AG09319 (cell line): ENCODE results near the gene NOS3.

Experiments used
- DNase-seq: peaks from one replicate; pipeline ENCODE4 v3.0.0-alpha.2; 2010; ENCODE audit warnings: low read depth; ENCODE audit errors: extremely low read depth
- TF ChIP-seq, protein P1 (sequence below): IDR thresholded peaks from 2 replicates; pipeline ENCODE4 v1.5.1; 2011; ENCODE audit warnings: low read depth, mild to moderate bottlenecking, inconsistent platforms, low read length, moderate library complexity

NOS3 gene

DNA sequence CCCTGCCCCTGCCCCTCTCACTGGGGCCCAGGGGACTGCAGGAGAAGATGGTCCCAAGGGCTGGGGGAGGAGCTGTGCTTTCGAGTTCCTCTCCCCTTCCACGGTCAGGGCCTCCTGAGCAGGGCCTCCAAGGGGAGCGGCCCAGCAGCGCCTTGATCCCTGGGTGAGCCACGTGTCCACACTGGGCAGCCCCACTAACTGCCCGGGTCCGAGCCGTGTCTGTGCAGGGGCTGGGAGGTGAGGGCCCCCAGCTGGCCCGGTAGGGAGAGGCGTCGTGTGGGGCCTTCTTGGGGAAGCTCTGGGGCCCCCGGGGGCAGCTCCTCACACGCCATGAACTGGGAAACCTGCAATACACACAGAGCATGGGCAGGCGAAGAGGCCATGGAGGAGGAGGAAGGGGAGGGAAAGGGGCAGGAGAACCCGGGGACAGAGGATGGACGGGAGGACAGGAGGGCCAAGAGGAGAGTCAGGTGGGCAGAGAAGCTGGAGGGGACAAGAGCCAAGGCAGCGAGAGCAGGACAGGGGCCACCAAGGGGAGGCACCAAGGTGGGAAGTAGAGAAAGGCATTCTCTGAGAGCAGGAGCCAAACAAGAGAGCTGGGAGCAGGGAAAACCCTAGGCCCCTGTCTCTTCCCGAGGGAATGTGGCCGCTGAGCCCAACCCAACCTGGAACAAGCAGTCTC is 45.5 kb upstream of the NOS3 start:
- DNase-seq = no peak
- TF ChIP-seq, protein P1, sequence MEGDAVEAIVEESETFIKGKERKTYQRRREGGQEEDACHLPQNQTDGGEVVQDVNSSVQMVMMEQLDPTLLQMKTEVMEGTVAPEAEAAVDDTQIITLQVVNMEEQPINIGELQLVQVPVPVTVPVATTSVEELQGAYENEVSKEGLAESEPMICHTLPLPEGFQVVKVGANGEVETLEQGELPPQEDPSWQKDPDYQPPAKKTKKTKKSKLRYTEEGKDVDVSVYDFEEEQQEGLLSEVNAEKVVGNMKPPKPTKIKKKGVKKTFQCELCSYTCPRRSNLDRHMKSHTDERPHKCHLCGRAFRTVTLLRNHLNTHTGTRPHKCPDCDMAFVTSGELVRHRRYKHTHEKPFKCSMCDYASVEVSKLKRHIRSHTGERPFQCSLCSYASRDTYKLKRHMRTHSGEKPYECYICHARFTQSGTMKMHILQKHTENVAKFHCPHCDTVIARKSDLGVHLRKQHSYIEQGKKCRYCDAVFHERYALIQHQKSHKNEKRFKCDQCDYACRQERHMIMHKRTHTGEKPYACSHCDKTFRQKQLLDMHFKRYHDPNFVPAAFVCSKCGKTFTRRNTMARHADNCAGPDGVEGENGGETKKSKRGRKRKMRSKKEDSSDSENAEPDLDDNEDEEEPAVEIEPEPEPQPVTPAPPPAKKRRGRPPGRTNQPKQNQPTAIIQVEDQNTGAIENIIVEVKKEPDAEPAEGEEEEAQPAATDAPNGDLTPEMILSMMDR = no peak

DNA sequence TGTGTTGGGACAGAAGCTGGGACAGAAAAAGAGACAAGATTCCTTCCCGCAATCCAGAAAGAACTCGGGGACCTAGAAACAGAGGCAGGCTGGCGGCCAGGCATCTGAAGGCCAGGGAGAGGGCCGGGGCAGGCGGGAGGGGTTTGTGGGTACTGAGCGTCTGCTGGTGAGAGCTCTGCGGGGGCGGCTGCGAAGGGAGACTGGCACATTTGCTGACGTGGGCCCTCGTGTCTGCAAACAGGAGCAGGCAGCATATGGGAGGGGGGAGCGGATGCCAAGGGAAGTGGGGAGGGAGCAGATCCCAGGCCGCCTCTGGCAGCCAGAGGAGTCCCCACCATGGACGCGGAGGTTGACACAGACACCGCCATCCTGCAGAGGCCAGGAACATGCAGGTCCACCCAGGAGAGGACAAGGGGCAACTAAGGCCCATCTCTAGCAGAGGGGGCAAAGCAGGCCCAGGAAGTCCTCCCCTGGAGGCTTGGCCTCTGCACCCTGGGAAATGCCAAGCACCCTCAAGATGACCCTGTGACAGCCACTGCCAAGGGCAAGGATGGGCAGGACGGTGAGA is 44.9 kb upstream of the NOS3 start:
- DNase-seq = no peak
- TF ChIP-seq, protein P1 = no peak

DNA sequence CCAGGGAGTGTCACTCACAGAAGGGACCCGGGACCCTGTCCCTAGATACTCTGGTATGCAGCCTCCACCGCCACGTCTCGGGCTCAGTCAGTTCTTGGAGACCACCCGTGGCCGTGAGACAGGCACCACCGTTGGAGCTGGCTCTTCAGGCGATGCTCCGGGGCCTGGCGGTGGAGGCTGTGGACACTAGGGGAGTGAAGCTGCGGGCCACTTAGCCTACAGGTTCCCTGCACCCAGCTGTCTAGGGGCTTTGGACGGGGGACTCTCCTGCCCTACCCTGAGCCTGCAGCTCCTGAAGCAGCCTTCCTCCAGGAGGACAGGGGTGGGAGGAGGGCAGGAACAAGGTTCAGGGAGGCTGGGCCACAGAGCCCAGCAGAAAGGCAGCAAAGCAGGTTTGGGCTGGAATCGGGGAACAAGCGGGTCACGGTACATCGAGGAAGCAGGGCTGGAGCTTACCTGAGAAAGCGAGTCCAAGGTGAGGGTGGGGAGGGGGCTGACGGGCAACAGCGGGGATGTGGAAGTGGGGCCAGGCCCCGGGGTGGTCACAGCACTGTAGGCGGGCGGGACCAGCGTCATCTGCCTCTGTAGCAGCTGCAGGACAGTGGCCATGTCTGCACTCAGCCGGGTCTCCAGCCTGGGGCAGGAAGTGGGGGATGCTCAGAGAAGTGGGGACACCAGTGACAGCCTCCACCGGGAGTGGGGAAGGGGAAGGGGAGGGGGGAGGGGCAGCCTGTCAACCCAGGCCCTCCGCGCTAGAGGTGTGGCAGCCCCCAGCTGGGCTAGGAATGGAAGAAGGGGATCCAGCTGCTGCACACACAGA is 44.2 kb upstream of the NOS3 start:
- TF ChIP-seq, protein P1 = no peak
- DNase-seq = no peak

DNA sequence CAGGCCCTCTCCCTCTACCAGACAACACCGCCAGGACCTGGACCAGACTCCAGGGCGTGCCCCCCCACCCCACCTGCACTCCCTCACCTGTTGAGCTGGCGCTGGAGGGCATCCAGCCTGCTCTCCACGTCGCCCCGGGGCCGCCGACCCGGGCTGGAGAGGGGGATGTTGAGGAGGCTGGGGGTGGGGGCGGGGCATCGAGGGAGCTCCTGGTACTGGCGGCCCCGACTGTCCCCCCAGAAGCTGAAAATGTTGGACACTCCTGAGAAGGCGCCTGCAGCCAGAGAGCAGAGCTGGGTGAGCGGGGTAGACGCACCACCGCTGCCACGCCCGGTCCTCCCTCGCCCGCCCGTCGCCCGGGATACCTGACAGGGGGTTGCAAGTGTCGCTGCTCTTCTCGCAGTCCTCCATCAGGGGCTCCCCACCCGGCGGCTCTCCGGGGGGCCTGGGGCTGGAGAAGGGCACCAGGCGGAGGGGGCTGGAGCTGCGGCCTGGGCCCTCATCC is 43.5 kb upstream of the NOS3 start:
- DNase-seq = no peak

DNA sequence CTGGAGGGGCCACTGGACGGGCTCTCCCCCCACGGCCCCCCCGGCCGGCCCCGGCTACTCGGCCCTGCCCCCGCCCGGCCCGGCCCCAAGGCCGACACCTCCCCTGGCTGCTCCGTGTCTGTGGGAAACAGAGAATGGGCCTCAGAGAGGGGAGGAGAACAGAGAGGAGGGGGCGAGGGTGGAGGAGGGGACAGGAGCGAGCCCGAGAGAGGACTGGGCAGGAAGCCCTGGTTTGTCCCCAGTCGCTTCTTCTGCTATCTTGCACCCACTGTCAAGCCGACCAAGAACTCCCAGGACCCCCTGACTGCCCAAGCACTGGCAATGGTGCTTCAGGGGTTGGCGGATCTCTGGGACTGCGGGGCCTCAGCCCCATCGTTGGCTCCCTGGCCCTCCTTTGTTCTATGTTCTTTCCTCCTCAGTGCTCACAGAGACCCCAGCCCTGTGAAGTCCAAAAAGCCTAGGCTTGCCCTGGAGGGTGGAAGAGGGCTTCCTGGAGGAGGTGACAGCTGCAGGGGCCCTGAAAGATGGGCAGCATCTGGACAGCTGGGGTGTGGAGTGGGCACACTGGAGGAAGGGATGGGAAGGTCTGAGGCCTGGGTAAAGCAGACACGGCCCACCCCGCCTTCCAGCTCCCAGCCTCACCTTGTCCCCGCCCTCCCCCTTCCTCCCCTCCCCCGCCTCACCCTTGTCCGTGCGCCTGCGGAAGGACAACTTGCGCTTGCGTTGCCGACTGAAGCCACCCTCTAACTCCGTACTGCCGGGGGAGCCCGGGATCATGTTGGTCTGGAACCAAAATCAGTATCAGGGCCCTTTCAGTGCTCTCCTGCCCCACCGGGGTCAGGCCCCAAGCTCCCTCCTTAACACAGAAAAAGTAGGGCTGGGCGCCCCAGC is 42.8 kb upstream of the NOS3 start:
- TF ChIP-seq, protein P1 = no peak
- no peak for DNase-seq

More for the DNA sequence above, 43.5 kb upstream of the NOS3 start:
- TF ChIP-seq, protein P1 = no peak

DNA sequence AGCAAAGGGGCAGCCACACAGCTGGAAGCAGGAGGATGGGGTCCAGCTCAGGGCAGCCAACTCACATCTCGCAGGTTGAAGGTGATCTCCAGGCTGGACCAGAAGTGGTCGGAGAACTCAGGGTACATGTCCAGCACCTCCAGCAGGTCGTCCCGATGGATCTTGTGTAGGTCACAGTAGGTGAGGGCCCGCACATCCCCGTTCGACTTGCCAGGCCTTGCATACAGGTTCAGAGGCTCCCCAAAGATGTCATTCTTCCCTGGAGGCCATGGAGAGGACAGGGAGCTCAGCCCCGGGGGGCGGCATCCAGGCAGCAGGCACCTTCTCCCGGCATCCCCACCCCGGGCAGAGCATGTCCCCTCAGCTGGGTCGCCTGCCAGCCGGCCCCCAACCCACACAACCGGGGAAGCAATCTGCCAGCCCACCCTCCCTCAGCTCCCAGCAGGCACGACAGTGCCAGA is 42.0 kb upstream of the NOS3 start:
- TF ChIP-seq, protein P1 = no peak
- no peak for DNase-seq
